ENCODE results near the gene PKN1. TPM values are rescaled to one million over a fixed set of nuclear protein-coding genes. Genes with fewer than 3 reads are reported as not detected.
"Not testable (repeated sequence)": the region's sequence is repeated elsewhere in the genome, so short reads cannot be mapped to it uniquely, and the experiment has no call there.

The PKN1 gene
- total RNA-seq, 1 experiment from 2014 or later, result 257 TPM

DNA sequence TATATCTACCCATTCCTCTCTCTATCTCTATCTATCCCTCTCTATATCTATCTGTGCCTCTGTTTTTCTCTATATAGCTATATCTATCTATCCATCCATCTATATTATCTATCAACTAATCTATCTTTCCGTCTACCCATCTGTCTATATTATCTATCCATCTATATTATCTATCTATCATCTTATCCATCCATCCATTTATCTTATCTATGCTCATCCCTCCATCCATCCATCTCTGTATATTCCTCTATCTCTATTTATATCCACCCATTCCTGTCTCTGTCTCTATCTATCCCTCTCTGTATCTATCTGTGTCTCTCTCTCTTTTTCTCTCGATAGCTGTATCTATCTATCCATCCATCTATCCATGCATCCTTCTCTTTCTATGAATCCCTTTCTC is 27.8 kb downstream of the PKN1 start:
- CTCF ChIA-PET, result no interaction called here
- H3F3A ChIP-seq (ENCODE audit: insufficient read depth, low read depth), result peaks cover 7% of the 10 kb centered on the region; the same call in 1 of the 2 replicates
- no peak overlapping the region for H3K27ac ChIP-seq
- peaks cover 7% of the 10 kb centered on the region; the same call in 1 of the 2 replicates for H3K36me3 ChIP-seq (ENCODE audit: low read depth)
- no peak for TF ChIP-seq EZH2 (IDR thresholded peaks at IDR 0.05; ENCODE audit: low read depth)
- DNase-seq, result no peak
- H2AFZ ChIP-seq, result no peak overlapping the region
- H3K79me2 ChIP-seq (ENCODE audit: low read depth), result no peaks in the 10 kb centered on the region
- no peaks in the 10 kb centered on the region for H3K27me3 ChIP-seq (ENCODE audit: insufficient read depth, low read depth)
- H3K9me3 ChIP-seq (ENCODE audit: insufficient read depth, low read depth), result no peaks in the 10 kb centered on the region; the same call in 1 of the 2 replicates
- intact Hi-C loops (cut with micrococcal nuclease; ENCODE audit: unreplicated experiment), result no loop called here
- no peaks in the 10 kb centered on the region for H3K4me1 ChIP-seq (replicated peaks; ENCODE audit: insufficient read depth)
- POLR2A ChIA-PET (ENCODE audit: unreplicated experiment), result no interaction called here
- no TSS peak for BruUV-seq (replicated peaks)
- H4K20me1 ChIP-seq (ENCODE audit: insufficient read depth), result 0 out of 2 replicates have a peak, but pooled peaks cover 4% of the 10 kb centered on the region
- H3K4me2 ChIP-seq, result no peak overlapping the region
- H3K9me2 ChIP-seq (ENCODE audit: insufficient read depth), result no peaks in the 10 kb centered on the region
- H3K4me3 ChIP-seq, result no peak overlapping the region

DNA sequence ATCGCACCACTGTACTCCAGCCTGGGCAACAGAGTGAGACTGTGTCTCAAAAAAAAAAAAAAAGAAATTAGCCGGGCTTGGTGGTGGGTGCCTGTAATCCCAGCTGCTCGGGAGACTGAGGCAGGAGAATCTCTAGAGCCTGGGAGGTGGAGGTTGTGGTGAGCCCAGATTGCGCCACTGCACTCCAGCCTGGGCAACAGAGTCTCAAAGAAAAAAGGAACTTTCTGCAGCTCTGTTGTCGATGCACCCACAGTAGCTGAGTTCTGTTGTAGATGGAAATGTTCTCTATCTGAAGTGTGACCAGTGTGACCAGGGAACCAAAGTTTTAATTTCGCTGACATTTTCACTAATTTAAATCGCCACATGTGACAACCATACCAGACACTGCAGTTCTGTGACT is 29.3 kb downstream of the PKN1 start:
- H2AFZ ChIP-seq; intact Hi-C loops (cut with micrococcal nuclease; ENCODE audit: unreplicated experiment); POLR2A ChIA-PET (ENCODE audit: unreplicated experiment); DNase-seq; CTCF ChIA-PET; H3K9me2 ChIP-seq (ENCODE audit: insufficient read depth); H3K27me3 ChIP-seq (ENCODE audit: insufficient read depth, low read depth); H3K79me2 ChIP-seq (ENCODE audit: low read depth); H3K27ac ChIP-seq; H3K4me2 ChIP-seq; BruUV-seq (replicated peaks); H3K4me3 ChIP-seq; H3K4me1 ChIP-seq (replicated peaks; ENCODE audit: insufficient read depth); H3F3A ChIP-seq (ENCODE audit: insufficient read depth, low read depth); H3K9me3 ChIP-seq (ENCODE audit: insufficient read depth, low read depth); H4K20me1 ChIP-seq (ENCODE audit: insufficient read depth): not testable (repeated sequence)
- peaks cover 14% of the 10 kb centered on the region; the same call in 1 of the 2 replicates for H3K36me3 ChIP-seq (ENCODE audit: low read depth)

DNA sequence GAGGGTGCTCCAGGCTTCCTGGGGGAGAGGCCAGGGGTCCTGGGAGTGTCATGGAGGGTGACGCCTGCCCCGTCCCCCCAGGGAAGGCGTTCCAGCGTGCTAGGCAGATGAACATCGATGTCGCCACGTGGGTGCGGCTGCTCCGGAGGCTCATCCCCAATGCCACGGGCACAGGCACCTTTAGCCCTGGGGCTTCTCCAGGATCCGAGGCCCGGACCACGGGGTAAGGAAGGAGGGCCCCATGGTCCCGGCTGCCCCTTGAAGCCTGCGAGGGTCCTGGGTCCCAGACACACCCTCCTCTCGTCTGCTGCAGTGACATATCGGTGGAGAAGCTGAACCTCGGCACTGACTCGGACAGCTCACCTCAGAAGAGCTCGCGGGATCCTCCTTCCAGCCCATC is 30.6 kb downstream of the PKN1 start:
- no peak overlapping the region for H3K4me2 ChIP-seq
- H3K79me2 ChIP-seq (ENCODE audit: low read depth), result no peaks in the 10 kb centered on the region
- H3K4me1 ChIP-seq (replicated peaks; ENCODE audit: insufficient read depth), result no peaks in the 10 kb centered on the region
- no peaks in the 10 kb centered on the region for H3K9me2 ChIP-seq (ENCODE audit: insufficient read depth)
- H3K36me3 ChIP-seq (ENCODE audit: low read depth), result peaks cover 20% of the 10 kb centered on the region
- H3F3A ChIP-seq (ENCODE audit: insufficient read depth, low read depth), result peaks cover 18% of the 10 kb centered on the region
- CTCF ChIA-PET, result no interaction called here
- H2AFZ ChIP-seq, result no peak overlapping the region
- TF ChIP-seq, protein P1, sequence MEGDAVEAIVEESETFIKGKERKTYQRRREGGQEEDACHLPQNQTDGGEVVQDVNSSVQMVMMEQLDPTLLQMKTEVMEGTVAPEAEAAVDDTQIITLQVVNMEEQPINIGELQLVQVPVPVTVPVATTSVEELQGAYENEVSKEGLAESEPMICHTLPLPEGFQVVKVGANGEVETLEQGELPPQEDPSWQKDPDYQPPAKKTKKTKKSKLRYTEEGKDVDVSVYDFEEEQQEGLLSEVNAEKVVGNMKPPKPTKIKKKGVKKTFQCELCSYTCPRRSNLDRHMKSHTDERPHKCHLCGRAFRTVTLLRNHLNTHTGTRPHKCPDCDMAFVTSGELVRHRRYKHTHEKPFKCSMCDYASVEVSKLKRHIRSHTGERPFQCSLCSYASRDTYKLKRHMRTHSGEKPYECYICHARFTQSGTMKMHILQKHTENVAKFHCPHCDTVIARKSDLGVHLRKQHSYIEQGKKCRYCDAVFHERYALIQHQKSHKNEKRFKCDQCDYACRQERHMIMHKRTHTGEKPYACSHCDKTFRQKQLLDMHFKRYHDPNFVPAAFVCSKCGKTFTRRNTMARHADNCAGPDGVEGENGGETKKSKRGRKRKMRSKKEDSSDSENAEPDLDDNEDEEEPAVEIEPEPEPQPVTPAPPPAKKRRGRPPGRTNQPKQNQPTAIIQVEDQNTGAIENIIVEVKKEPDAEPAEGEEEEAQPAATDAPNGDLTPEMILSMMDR (conservative IDR thresholded peaks at IDR 0.05), result no peak
- TF ChIP-seq EZH2 (IDR thresholded peaks at IDR 0.05; ENCODE audit: low read depth), result no peak
- no peaks in the 10 kb centered on the region for H3K27me3 ChIP-seq (ENCODE audit: insufficient read depth, low read depth)
- no TSS peak for BruUV-seq (replicated peaks)
- H4K20me1 ChIP-seq (ENCODE audit: insufficient read depth), result peaks cover 6% of the 10 kb centered on the region; the same call in 1 of the 2 replicates
- DNase-seq, result no peak
- no peak overlapping the region for H3K27ac ChIP-seq
- POLR2A ChIA-PET (ENCODE audit: unreplicated experiment), result no interaction called here
- no peak overlapping the region for H3K4me3 ChIP-seq
- intact Hi-C loops (cut with micrococcal nuclease; ENCODE audit: unreplicated experiment), result no loop called here
- no peaks in the 10 kb centered on the region; the same call in 1 of the 2 replicates for H3K9me3 ChIP-seq (ENCODE audit: insufficient read depth, low read depth)

- POLR2A ChIA-PET (ENCODE audit: unreplicated experiment), result no interaction called here
- no TSS peak for BruUV-seq (replicated peaks)
- no peak overlapping the region for H3K27ac ChIP-seq
- no peaks in the 10 kb centered on the region for H3K4me1 ChIP-seq (replicated peaks; ENCODE audit: insufficient read depth)
- no peaks in the 10 kb centered on the region for H3K27me3 ChIP-seq (ENCODE audit: insufficient read depth, low read depth)
- no peak overlapping the region for H3K4me3 ChIP-seq
- H3F3A ChIP-seq (ENCODE audit: insufficient read depth, low read depth), result peaks cover 24% of the 10 kb centered on the region
- peaks cover 21% of the 10 kb centered on the region for H4K20me1 ChIP-seq (ENCODE audit: insufficient read depth)
- no peaks in the 10 kb centered on the region for H3K9me2 ChIP-seq (ENCODE audit: insufficient read depth)
- no peak overlapping the region for H2AFZ ChIP-seq
- no peaks in the 10 kb centered on the region; the same call in 1 of the 2 replicates for H3K9me3 ChIP-seq (ENCODE audit: insufficient read depth, low read depth)
- CTCF ChIA-PET, result interaction anchor here (0.6 to 0.8 kb wide), 2 partner anchors 33 to 319 kb away, joined by 4 read pairs; no protein-coding TSS in a partner anchor
- no peak for DNase-seq
- no peaks in the 10 kb centered on the region for H3K79me2 ChIP-seq (ENCODE audit: low read depth)
- H3K4me2 ChIP-seq, result no peak overlapping the region
- TF ChIP-seq EZH2 (IDR thresholded peaks at IDR 0.05; ENCODE audit: low read depth), result no peak
- TF ChIP-seq, protein P1 (conservative IDR thresholded peaks at IDR 0.05), result no peak
- H3K36me3 ChIP-seq (ENCODE audit: low read depth), result peaks cover 32% of the 10 kb centered on the region
- intact Hi-C loops (cut with micrococcal nuclease; ENCODE audit: unreplicated experiment), result no loop called here
These were observed 34.3 kb downstream of the PKN1 start for GRCh38 chr19:14467391-14467790.

Data from PC-9 (cell line).